Endothelial cell of umbilical vein (primary cell): Measurements from ENCODE around the gene CACNA1C. TPM values are rescaled to one million over a fixed set of nuclear protein-coding genes. Genes with fewer than 3 reads are reported as not detected.

Experiments
- BruUV-seq: library from RNA; stranded (reverse); fragments of 400-500 nt; replicated peaks from 2 replicates; lab custom pipeline; 2021; lab: Mats Ljungman, UMichigan
- CTCF ChIA-PET: fragments of 300-600, 350-600 bp; sonication (Branson Sonifier 250); formaldehyde crosslinking; loops from one replicate; lab custom pipeline; 2021; ENCODE audit warnings: antibody characterized with exemption, inconsistent platforms; lab: Charles Lee
- POLR2A ChIA-PET: fragments of 300-600, 350-600 bp; sonication (Branson Sonifier 250); formaldehyde crosslinking; loops from one replicate; lab custom pipeline; 2021; ENCODE audit warnings: antibody characterized with exemption, inconsistent platforms; lab: Charles Lee
- DNase-seq: peaks from one replicate; pipeline ENCODE4 v3.0.0-alpha.2; 2011; ENCODE audit warnings: low read depth, low spot score
- FAIRE-seq: peaks from 2 replicates; lab custom pipeline; 2011; peaks lifted over from hg19 to GRCh38; lab: Jason Lieb, UNC
- H2AFZ ChIP-seq: 2 replicates; pipeline ENCODE4 v1.6.0; 2012; ENCODE audit warnings: low read depth, low read length, control low read depth, inconsistent platforms
- H3K27ac ChIP-seq: 2 replicates; pipeline ENCODE4 v1.5.1; 2011; ENCODE audit warnings: low read depth, mild to moderate bottlenecking, control low read depth, low read length, moderate library complexity; ENCODE audit not compliant: insufficient read depth
- H3K27me3 ChIP-seq, 2 experiments: 2 replicates each; pipeline versions ENCODE4 v1.6.0 to v1.6.1; 2011; ENCODE audit warnings: low read length in 2 of 2, mixed read lengths in 1 of 2; ENCODE audit not compliant: control insufficient read depth in 2 of 2, insufficient read depth in 2 of 2
- H3K36me3 ChIP-seq, 2 experiments: 2 replicates in 1 of 2; 3 replicates in 1 of 2; pipeline ENCODE4 v1.5.1; 2011; ENCODE audit warnings: low read length in 2 of 2, mild to moderate bottlenecking in 1 of 2, moderate library complexity in 1 of 2; ENCODE audit not compliant: control insufficient read depth in 2 of 2, insufficient read depth in 2 of 2; ENCODE audit errors: extremely low read depth in 1 of 2
- H3K4me1 ChIP-seq: 3 replicates; pipeline ENCODE4 v1.5.1; 2011; ENCODE audit warnings: mild to moderate bottlenecking, low read length; ENCODE audit not compliant: control insufficient read depth, insufficient read depth; ENCODE audit errors: extremely low read depth
- H3K4me2 ChIP-seq: 2 replicates; pipeline ENCODE4 v1.6.1; 2011; ENCODE audit warnings: low read length, control low read depth, mixed read lengths; ENCODE audit not compliant: insufficient read depth
- H3K4me3 ChIP-seq, 3 experiments: fragments of 200-600 bp in 1 of 3; sonication (generic), shearing (Covaris generic) in 1 of 3; replicated peaks in 1 of 3; 2 replicates each; pipeline ENCODE4 v1.5.1; 2011 to 2016; ENCODE audit warnings: control low read depth in 3 of 3, low read length in 3 of 3, mild to moderate bottlenecking in 2 of 3, inconsistent platforms in 1 of 3, low read depth in 1 of 3, moderate library complexity in 1 of 3; ENCODE audit not compliant: insufficient read depth in 1 of 3
- H3K79me2 ChIP-seq: 2 replicates; pipeline ENCODE4 v1.6.0; 2012; ENCODE audit warnings: low read length, inconsistent platforms; ENCODE audit not compliant: control insufficient read depth, insufficient read depth
- H3K9ac ChIP-seq: replicated peaks from 2 replicates; pipeline ENCODE3; 2011; ENCODE audit warnings: low read length, control low read depth; ENCODE audit not compliant: insufficient read depth; ENCODE audit errors: extremely low read depth
- H3K9me1 ChIP-seq: replicated peaks from 3 replicates; pipeline ENCODE4 v1.6.0; 2011; ENCODE audit warnings: mild to moderate bottlenecking, low read length; ENCODE audit not compliant: control insufficient read depth, insufficient read depth; ENCODE audit errors: extremely low read depth
- H3K9me3 ChIP-seq: replicated peaks from 2 replicates; pipeline ENCODE4 v1.5.1; 2012; ENCODE audit warnings: low read length, inconsistent platforms; ENCODE audit not compliant: control insufficient read depth, insufficient read depth
- H4K20me1 ChIP-seq: replicated peaks from 2 replicates; pipeline ENCODE3; 2011; ENCODE audit warnings: mild to moderate bottlenecking, low read length; ENCODE audit not compliant: control insufficient read depth, insufficient read depth; ENCODE audit errors: extremely low read depth
- CTCF ChIP-seq, 2 donors: IDR thresholded peaks; 1 replicate in 1 of 2; 2 replicates in 1 of 2; pipeline ENCODE4 v1.5.1; 2011; ENCODE audit warnings: low read length in 2 of 2, mild to moderate bottlenecking in 2 of 2, moderate library complexity in 2 of 2, control low read depth in 1 of 2, inconsistent platforms in 1 of 2, low read depth in 1 of 2; ENCODE audit not compliant: insufficient read depth in 1 of 2; ENCODE audit errors: extremely low read depth in 1 of 2
- EZH2 ChIP-seq: IDR thresholded peaks from 2 replicates; pipeline ENCODE4 v1.6.1; 2012; ENCODE audit warnings: borderline replicate concordance, low read depth, mild to moderate bottlenecking, moderate library complexity, low read length, inconsistent platforms; ENCODE audit not compliant: severe bottlenecking
- FOS ChIP-seq: IDR thresholded peaks from 2 replicates; pipeline ENCODE4 v1.6.1; 2011; ENCODE audit warnings: mild to moderate bottlenecking, low read length, moderate library complexity, borderline replicate concordance; ENCODE audit not compliant: insufficient read depth
- GATA2 ChIP-seq: IDR thresholded peaks from 2 replicates; pipeline ENCODE4 v1.7.0; 2011; ENCODE audit warnings: low read depth, mild to moderate bottlenecking, moderate library complexity, mixed read lengths, low read length; ENCODE audit not compliant: insufficient read length, insufficient read depth
- JUN ChIP-seq: IDR thresholded peaks from 2 replicates; pipeline ENCODE4 v1.6.1; 2011; ENCODE audit warnings: borderline replicate concordance, low read depth; ENCODE audit not compliant: insufficient read length, insufficient read depth
- MAX ChIP-seq: IDR thresholded peaks from 2 replicates; pipeline ENCODE4 v1.6.1; 2011; ENCODE audit not compliant: insufficient read depth, insufficient read length
- MYC ChIP-seq: IDR thresholded peaks from one replicate; pipeline ENCODE4 v1.6.1; 2011; ENCODE audit warnings: mild to moderate bottlenecking, low read depth, low read length
- POLR2A ChIP-seq: IDR thresholded peaks from 2 replicates; pipeline ENCODE4 v1.6.1; 2012; ENCODE audit warnings: low read depth, mild to moderate bottlenecking, control low read depth, low read length
- POLR2AphosphoS5 ChIP-seq: IDR thresholded peaks from 2 replicates; pipeline ENCODE4 v1.6.1; 2012; ENCODE audit warnings: low read depth, mild to moderate bottlenecking, control low read depth, low read length, moderate library complexity; ENCODE audit not compliant: insufficient read depth
- dilution Hi-C: fragments of 300-500 bp; cut with MboI; formaldehyde crosslinking; loops from one replicate; pipeline ENCODE4 v1.15.0; 2019; ENCODE audit warnings: low sequenced_read_pairs; ENCODE audit not compliant: extremely low pct_ligation_motif_present
- intact Hi-C: fragments of 100-400 bp; cut with micrococcal nuclease; formaldehyde crosslinking; loops from one replicate; pipeline ENCODE4 v1.10.0; 2022
- polyA plus RNA-seq, 4 experiments: library from polyadenylated mRNA; depleted of rRNA in 3 of 4; stranded (reverse) in 3 of 4; unstranded in 1 of 4; fragments of >200 nt; gene quantifications; 2 replicates each; pipeline versions ENCODE4 v1.2.1 to v1.2.3, GENCODE V29; 2011 to 2012; ENCODE audit warnings: missing spikeins in 1 of 4
- total RNA-seq: library from RNA; stranded (reverse); gene quantifications from 2 replicates; pipeline ENCODE4 v1.2.3, GENCODE V29; 2021

Gene CACNA1C
- total and polyA plus RNA-seq, 2 donors (not counting 3 experiments of a cell fraction or from before 2014, with no cell fraction given), result not detected

- no peak overlapping the region for H3K4me2 ChIP-seq
- dilution Hi-C loops, result no loop called here
- no peak for TF ChIP-seq FOS
- TF ChIP-seq JUN, result no peak
- no peak for TF ChIP-seq MAX
- no peak for TF ChIP-seq EZH2
- TF ChIP-seq CTCF (IDR thresholded peaks at IDR 0.05; ENCODE audit: extremely low read depth in 1 of 2, insufficient read depth in 1 of 2, low read depth in 1 of 2, low read length in 2 of 2), result no peak
- TF ChIP-seq POLR2AphosphoS5, result no peak
- TF ChIP-seq MYC, result no peak
- TF ChIP-seq POLR2A, result no peak
- TF ChIP-seq GATA2, result no peak
- intact Hi-C loops, result no loop called here
- DNase-seq (no peak), FAIRE-seq (no peak)
- H3K9me3 ChIP-seq, result no peaks in the 10 kb centered on the region
- H3K9me1 ChIP-seq, result no peaks in the 10 kb centered on the region
- no peaks in the 10 kb centered on the region for H3K36me3 ChIP-seq
- POLR2A ChIA-PET, result no interaction called here
- no peak overlapping the region for H3K9ac ChIP-seq
- no peaks in the 10 kb centered on the region for H4K20me1 ChIP-seq
- H2AFZ ChIP-seq, result no peak overlapping the region
- BruUV-seq, result no TSS peak
- no peak overlapping the region for H3K27ac ChIP-seq
- no peaks in the 10 kb centered on the region for H3K27me3 ChIP-seq
- no peaks in the 10 kb centered on the region for H3K4me1 ChIP-seq
- CTCF ChIA-PET, result no interaction called here
- no peaks in the 10 kb centered on the region for H3K79me2 ChIP-seq
- H3K4me3 ChIP-seq, result no peak overlapping the region
Measured at GRCh38 chr12:2167231-2167630, 114.4 kb downstream of the CACNA1C start.
